Subcutaneous abdominal adipose tissue (tissue), 5 donors: ENCODE results near the gene EFNB3.

Source experiments
- H3K27ac ChIP-seq: one replicate; pipeline ENCODE4 v1.7.0; 2013; ENCODE audit warnings: low read depth, mild to moderate bottlenecking, inconsistent platforms, low read length, moderate library complexity
- H3K27me3 ChIP-seq, 5 donors: one replicate each; pipeline ENCODE4 v1.7.0; 2013; ENCODE audit warnings: low read length in 5 of 5, inconsistent platforms in 1 of 5; ENCODE audit not compliant: control insufficient read depth in 5 of 5, insufficient read depth in 4 of 5
- H3K36me3 ChIP-seq, 5 donors: one replicate each; pipeline ENCODE4 v1.7.0; 2013; ENCODE audit warnings: low read length in 5 of 5; ENCODE audit not compliant: control insufficient read depth in 5 of 5, insufficient read depth in 5 of 5
- H3K4me1 ChIP-seq, 5 donors: one replicate each; pipeline ENCODE4 v1.7.0; 2013; ENCODE audit warnings: low read length in 5 of 5, mild to moderate bottlenecking in 3 of 5, moderate library complexity in 1 of 5; ENCODE audit not compliant: control insufficient read depth in 5 of 5, insufficient read depth in 5 of 5
- H3K4me3 ChIP-seq, 5 donors: one replicate each; pipeline ENCODE4 v1.7.0; 2013; ENCODE audit warnings: low read length in 5 of 5, low read depth in 1 of 5
- H3K9ac ChIP-seq, 5 donors: one replicate each; pipeline ENCODE4 v1.7.0; 2013; ENCODE audit warnings: low read length in 5 of 5, mild to moderate bottlenecking in 4 of 5, moderate library complexity in 3 of 5
- H3K9me3 ChIP-seq, 5 donors: one replicate each; pipeline ENCODE4 v1.7.0; 2013; ENCODE audit warnings: low read length in 5 of 5; ENCODE audit not compliant: control insufficient read depth in 5 of 5
- donor health status: healthy.
- donor health status: healthy.
- donor health status: healthy.
- donor health status: healthy.
- donor health status: healthy.

Gene EFNB3

DNA sequence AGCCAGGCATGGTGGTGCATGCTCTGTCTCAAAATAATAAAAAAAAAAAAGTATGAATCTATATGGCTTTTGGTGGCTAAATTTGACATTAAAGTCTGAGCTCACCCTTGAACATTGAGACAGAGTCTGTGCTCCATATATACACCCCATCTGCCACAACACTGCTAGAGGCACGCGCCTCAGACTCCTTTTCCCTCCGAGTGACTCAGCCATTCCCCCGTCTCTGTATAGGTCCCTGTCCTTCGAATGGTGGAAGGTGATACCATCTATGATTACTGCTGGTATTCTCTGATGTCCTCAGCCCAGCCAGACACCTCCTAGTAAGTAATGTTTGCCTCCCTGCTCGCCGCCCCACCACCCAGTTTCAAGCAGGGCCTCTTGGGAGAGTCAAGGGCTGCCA is 4.5 kb upstream of the EFNB3 start:
- Histone ChIP-seq H3K9ac (no peak overlapping the region), H3K9me3 (no peaks in the 10 kb centered on the region), H3K36me3 (peaks cover 0 to 33% (median 28%) of the 10 kb centered on the region in 5 donors), H3K27me3 (peaks cover 10 to 37% (median 20%) of the 10 kb centered on the region in 5 donors), H3K4me1 (peaks cover 0 to 11% (median 7%) of the 10 kb centered on the region in 5 donors), H3K27ac (no peak overlapping the region), H3K4me3 (no peak overlapping the region)

DNA sequence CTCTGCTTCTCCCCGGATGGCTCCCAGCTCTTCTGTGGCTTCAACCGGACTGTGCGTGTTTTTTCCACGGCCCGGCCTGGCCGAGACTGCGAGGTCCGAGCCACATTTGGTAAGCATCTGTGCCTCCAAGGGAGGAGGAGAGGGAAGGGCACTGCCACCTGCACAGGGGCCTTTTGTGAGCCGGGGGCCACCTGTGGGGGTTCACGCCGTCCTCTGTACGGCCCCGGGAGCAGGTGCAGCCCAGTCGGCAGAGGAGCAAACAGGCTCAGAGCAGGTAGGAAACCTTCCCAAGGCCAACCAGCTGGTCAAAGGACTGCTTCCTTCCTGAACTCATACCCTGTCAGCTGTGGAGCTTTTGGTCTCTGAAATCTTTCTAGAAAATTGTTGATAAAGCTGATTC is 3.3 kb upstream of the EFNB3 start:
- Histone ChIP-seq H3K36me3 (peaks cover 0 to 29% (median 23%) of the 10 kb centered on the region in 5 donors), H3K9me3 (no peaks in the 10 kb centered on the region), H3K4me3 (no peak overlapping the region), H3K27ac (no peak overlapping the region), H3K9ac (no peak overlapping the region), H3K27me3 (peaks cover 12 to 48% (median 31%) of the 10 kb centered on the region in 5 donors), H3K4me1 (peaks cover 0 to 11% (median 7%) of the 10 kb centered on the region in 5 donors)

DNA sequence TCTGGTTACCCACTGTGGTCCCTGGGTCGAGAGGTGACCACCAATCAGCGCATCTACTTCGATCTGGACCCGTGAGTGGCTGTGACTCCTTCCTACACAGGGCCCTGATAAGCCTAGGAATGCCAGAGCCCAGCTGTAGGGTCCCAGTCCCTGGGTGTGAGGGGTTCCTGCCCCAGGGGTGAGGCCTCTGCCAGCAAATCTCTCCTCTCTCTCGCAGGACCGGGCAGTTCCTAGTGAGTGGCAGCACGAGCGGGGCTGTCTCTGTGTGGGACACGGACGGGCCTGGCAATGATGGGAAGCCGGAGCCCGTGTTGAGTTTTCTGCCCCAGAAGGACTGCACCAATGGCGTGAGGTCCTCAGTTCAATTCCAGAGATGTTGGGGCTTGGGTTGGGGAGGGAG is 2.2 kb upstream of the EFNB3 start:
- Histone ChIP-seq H3K9ac (no peak overlapping the region), H3K27me3 (peaks cover 17 to 59% (median 39%) of the 10 kb centered on the region in 5 donors), H3K4me1 (peaks cover 0 to 11% (median 7%) of the 10 kb centered on the region in 5 donors), H3K9me3 (no peaks in the 10 kb centered on the region), H3K36me3 (peaks cover 0 to 29% (median 23%) of the 10 kb centered on the region in 5 donors), H3K4me3 (no peak overlapping the region), H3K27ac (no peak overlapping the region)

DNA sequence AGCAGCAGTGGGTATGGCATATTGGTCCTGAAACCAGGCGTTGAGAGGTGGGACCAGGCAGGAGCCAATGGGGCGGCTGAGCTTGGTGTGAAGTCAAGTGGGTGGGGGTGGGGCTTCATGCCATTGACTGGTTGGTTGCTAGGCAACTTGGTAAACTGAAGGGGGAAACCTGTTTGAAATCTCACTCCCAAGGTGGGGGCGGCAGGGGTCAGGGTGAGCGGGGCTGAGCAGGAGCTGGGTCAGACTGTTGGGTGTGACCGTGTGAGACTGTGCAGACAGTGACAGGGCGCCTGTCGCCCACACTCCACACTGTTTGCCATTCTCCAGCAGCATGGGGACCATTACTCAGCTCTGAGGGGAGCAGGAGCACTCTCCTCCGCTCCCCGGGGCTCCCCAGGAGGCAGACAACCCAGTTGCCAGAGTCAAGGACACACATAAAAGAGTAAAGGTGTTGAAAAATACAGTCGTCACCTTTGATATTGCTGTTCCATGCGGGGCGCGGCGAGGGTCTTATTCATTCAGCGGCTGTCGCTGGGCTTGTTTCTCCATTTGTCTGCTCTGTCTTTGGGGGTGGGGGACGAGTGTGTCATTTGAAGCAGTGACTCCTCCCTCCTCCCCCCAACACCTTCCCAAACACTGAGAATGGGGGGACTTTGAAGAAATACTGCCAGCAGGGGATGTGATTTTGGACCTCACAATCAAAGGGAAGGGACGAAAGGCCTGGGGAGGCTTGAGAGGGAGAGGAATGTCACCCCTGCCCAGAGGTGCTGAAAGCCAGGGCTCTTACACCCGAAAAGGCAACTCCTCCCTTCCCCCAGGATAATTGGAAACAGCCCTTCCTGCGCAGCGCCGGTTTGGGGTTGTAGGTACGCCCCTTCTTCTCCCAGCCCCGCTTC is 1.2 kb upstream of the EFNB3 start:
- peaks cover 20 to 63% (median 46%) of the 10 kb centered on the region in 5 donors for H3K27me3 ChIP-seq
- H3K9ac ChIP-seq, result no peak overlapping the region
- H3K36me3 ChIP-seq, result peaks cover 0 to 29% (median 23%) of the 10 kb centered on the region in 5 donors
- no peak overlapping the region for H3K4me3 ChIP-seq
- no peak overlapping the region for H3K27ac ChIP-seq
- H3K4me1 ChIP-seq, result peaks cover 0 to 11% (median 7%) of the 10 kb centered on the region in 5 donors
- no peaks in the 10 kb centered on the region for H3K9me3 ChIP-seq

DNA sequence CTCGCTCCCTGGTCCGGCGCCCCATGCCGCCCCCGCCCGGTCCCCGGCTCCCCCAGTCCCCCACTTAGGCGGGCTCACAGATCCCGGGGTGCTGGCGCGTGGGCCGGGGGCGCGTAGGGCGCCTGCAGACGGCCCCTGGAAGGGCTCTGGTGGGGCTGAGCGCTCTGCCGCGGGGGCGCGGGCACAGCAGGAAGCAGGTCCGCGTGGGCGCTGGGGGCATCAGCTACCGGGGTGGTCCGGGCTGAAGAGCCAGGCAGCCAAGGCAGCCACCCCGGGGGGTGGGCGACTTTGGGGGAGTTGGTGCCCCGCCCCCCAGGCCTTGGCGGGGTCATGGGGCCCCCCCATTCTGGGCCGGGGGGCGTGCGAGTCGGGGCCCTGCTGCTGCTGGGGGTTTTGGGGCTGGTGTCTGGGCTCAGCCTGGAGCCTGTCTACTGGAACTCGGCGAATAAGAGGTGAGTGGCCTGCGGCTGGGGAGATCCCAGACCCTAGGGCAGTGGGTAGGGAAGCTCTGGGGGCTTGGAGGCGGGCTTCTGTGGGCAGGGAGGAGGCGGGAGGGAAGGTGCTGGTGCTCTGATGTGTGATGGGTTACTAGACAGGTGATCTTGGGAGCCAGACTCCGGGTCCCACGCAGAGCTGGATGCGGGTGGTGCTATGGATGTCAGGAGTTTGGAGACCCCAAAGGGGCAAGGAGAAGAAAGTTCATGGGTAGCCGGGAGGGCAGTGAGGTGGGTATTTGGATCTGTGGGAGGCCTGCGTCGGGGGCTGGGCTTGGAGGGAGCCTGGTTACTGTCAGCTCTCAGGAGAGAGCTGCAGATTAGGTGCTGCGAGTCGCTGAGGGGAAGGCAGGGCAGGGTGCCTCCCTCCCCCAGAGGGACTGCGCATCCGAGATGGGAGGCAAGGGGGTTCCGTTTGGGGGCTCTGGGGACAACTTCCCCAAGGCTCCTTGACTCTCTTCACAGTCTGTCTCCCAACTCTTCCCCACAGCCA is 560 bp downstream of the EFNB3 start:
- H3K9me3 ChIP-seq, result no peaks in the 10 kb centered on the region
- peaks cover 0 to 26% (median 21%) of the 10 kb centered on the region in 5 donors for H3K36me3 ChIP-seq
- peak overlapping the region in 1 of 5 donors; percentile 42 for H3K9ac ChIP-seq
- H3K4me1 ChIP-seq, result peaks cover 0 to 17% (median 7%) of the 10 kb centered on the region in 5 donors
- peaks cover 20 to 66% (median 46%) of the 10 kb centered on the region in 5 donors for H3K27me3 ChIP-seq
- peak overlapping the region in 2 of 5 donors; percentile 40 to 42 for H3K4me3 ChIP-seq
- H3K27ac ChIP-seq, result no peak overlapping the region

DNA sequence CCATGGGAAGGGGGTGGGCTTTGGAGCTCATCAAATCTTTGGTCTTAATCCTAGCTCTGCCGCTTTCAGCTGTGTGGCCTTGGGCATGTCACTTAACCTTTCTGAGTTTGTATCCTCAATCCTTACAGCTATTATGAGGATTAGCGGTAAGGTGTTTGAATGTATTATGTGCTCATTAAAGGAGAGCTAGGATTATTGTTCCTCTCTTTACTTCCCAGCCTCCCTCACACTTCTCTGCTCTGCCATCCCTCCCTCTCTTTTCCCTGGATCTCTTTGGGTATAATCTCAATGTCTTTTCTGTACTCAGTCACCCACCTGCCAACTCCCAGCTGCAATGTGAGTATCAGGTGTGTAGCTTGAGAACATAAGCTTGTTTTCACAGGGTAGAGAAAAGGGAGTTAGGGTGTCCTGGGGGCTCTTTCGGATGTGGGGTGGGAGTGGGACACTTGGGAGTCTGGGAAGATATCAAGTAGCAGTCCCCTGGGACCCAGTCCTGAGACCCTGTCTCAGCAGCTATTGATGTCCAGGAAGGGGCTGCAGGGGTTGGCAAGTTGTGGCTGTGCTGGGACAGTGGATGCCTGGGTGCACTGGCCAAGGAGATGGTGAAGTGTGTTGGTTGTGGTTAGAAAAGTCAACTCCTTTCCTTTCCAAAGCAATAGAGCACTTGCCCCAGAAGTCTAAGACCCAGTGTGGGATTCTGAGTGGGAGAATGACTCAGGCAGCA is 1.8 kb downstream of the EFNB3 start:
- Histone ChIP-seq H3K9me3 (no peaks in the 10 kb centered on the region), H3K4me3 (no peak overlapping the region), H3K9ac (no peak overlapping the region), H3K4me1 (peaks cover 0 to 19% (median 7%) of the 10 kb centered on the region in 5 donors), H3K36me3 (peaks cover 0 to 14% (median 12%) of the 10 kb centered on the region in 5 donors), H3K27ac (no peak overlapping the region), H3K27me3 (peaks cover 24 to 65% (median 50%) of the 10 kb centered on the region in 5 donors)

DNA sequence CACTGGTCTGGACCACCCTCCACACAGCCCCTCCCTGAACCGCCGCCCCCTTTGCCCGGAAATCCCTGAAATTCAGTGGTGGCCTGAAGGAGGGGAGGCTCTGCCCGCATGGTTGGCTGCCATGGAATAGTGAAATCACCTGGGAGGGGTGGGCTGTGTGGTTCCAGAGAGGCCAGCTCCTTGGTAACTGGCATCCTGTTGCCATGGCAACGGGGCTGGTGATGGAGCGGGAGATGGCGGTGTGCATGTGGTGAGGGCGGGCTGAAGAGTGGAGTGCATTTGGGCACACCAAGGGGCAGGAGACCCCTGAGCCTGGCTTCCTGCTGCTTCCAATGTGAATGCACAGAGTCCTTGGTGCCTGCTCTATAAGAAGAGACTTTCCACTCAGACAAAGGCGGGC is 2.4 kb downstream of the EFNB3 start:
- Histone ChIP-seq H3K9me3 (no peaks in the 10 kb centered on the region), H3K27me3 (peaks cover 27 to 65% (median 56%) of the 10 kb centered on the region in 5 donors)

DNA sequence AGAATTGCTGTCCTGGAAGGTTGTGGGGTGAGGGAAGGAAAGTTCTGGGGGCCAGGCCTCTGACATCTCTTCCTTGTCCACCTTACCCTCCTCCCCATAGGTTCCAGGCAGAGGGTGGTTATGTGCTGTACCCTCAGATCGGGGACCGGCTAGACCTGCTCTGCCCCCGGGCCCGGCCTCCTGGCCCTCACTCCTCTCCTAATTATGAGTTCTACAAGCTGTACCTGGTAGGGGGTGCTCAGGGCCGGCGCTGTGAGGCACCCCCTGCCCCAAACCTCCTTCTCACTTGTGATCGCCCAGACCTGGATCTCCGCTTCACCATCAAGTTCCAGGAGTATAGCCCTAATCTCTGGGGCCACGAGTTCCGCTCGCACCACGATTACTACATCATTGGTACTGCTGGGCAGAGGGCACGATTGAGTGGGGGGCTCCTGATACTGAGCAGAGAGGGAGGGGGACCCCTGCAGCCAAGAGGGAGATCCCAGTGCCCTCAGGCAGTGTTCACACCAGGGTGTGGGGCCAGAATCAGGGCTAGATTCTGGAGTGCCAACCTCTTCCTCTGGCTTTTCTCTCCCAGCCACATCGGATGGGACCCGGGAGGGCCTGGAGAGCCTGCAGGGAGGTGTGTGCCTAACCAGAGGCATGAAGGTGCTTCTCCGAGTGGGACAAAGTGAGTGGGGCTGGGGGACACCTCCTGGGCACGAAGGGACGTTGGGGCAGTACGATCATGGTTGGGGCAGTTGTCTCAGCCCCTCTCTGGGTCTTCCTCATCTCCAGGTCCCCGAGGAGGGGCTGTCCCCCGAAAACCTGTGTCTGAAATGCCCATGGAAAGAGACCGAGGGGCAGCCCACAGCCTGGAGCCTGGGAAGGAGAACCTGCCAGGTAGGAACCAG is 3.1 kb downstream of the EFNB3 start:
- H3K27me3 ChIP-seq, result peaks cover 27 to 65% (median 60%) of the 10 kb centered on the region in 5 donors
- H3K9ac ChIP-seq, result no peak overlapping the region
- H3K4me1 ChIP-seq, result peaks cover 0 to 19% (median 7%) of the 10 kb centered on the region in 5 donors
- no peak overlapping the region for H3K4me3 ChIP-seq
- no peaks in the 10 kb centered on the region for H3K9me3 ChIP-seq
- no peak overlapping the region for H3K27ac ChIP-seq
- peaks cover 0 to under 1% (median 0%) of the 10 kb centered on the region in 5 donors for H3K36me3 ChIP-seq

More for the DNA sequence above, 2.4 kb downstream of the EFNB3 start:
- Histone ChIP-seq H3K9ac (no peak overlapping the region), H3K36me3 (peaks cover 0 to 7% (median 6%) of the 10 kb centered on the region in 5 donors), H3K27ac (no peak overlapping the region), H3K4me3 (no peak overlapping the region), H3K4me1 (peaks cover 0 to 19% (median 7%) of the 10 kb centered on the region in 5 donors)
